ENCODE data around the gene TENM4. TPM values are rescaled to one million over a fixed set of nuclear protein-coding genes. Genes with fewer than 3 reads are reported as not detected.

Gene TENM4
- total RNA-seq, 4 donors from 2014 or later = 2.3 to 18.9 (median 4.5) TPM

DNA sequence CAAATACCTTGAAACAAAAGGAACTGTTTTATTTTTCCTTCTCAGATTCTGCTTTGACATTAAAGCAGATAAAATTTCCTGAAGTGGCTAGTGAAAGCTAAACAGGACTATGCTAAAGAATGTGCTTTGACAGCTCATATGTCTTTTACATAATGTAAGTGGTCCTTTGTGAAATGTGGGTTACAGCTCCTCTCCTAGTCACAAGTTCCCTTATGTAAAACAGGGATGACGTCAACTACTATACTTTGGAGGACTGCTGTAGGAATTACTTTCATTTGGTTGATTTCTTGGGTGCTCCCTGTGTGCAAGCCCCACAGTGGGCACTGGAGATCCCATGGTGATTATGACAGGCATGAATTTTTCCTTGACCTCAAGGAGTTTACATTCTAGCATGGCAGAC is 649.6 kb downstream of the TENM4 start:
- TF ChIP-seq, protein P1, sequence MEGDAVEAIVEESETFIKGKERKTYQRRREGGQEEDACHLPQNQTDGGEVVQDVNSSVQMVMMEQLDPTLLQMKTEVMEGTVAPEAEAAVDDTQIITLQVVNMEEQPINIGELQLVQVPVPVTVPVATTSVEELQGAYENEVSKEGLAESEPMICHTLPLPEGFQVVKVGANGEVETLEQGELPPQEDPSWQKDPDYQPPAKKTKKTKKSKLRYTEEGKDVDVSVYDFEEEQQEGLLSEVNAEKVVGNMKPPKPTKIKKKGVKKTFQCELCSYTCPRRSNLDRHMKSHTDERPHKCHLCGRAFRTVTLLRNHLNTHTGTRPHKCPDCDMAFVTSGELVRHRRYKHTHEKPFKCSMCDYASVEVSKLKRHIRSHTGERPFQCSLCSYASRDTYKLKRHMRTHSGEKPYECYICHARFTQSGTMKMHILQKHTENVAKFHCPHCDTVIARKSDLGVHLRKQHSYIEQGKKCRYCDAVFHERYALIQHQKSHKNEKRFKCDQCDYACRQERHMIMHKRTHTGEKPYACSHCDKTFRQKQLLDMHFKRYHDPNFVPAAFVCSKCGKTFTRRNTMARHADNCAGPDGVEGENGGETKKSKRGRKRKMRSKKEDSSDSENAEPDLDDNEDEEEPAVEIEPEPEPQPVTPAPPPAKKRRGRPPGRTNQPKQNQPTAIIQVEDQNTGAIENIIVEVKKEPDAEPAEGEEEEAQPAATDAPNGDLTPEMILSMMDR (IDR thresholded peaks at IDR 0.05) = no peak
- no peak for DNase-seq (ENCODE audit: low spot score)
- no peak for ATAC-seq (ENCODE audit: low FRiP score)

DNA sequence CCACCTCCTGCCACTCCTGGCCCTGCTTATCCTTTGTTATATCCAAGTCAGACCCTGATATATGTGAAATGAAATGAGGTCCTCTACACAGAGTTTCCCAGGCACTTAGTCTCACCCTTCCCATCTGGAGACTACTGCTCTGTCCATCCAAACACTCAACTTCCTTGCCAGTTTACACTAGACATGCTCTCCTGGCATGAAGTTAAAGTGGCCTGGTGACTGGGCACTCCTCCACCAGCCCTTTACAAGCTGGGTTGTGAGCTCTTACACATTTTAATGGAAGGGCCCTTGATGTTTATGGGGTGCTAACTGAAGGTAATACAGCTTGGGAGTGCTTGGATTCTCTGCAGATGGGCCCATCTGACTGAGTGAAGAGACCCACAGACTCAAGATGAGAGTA is 650.0 kb downstream of the TENM4 start:
- ATAC-seq (ENCODE audit: low FRiP score) (no peak), DNase-seq (ENCODE audit: low spot score) (no peak)
- TF ChIP-seq, protein P1 (IDR thresholded peaks at IDR 0.05) = no peak

DNA sequence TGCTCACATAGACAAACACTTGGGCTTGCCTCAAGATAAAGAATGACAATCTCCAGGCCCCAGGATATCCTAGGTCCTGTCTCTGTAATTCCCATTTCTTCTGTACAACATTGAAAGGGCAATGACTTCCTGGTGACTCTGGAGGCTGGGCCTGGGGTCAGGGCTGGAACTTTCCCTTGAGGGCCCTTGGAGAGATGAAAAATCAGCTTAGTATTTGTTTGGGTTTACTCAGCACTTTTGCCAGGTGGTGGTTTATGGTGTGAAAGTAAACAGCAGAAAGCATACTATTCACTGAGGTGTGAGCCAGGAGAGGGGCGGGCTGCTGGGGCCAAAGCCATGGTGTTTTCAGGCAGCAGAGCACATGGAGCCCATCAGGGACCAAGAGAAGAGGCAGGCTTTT is 651.5 kb downstream of the TENM4 start:
- no peak for ATAC-seq (ENCODE audit: low FRiP score)
- TF ChIP-seq, protein P1 (IDR thresholded peaks at IDR 0.05) = no peak
- no peak for DNase-seq (ENCODE audit: low spot score)

DNA sequence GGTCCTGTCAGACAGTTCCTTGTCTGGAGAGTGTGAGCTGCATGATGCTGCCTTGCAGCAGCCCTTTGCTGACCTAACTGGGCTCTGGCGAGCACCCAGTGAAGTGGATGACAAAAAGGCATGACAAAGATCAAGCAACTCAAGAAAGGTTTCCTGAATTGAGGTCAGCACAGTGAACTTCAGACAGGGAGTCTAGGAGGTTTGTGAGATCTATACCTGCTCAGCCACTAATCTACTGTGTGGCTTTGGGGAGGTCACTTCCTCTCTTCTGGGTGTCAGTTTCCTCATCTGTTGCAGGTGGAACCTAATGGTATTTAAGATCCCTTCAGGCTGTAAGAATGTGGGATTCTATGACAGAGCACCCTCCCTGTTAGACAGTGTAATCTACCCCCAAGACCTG is 652.3 kb downstream of the TENM4 start:
- ATAC-seq (ENCODE audit: low FRiP score) (no peak), DNase-seq (ENCODE audit: low spot score) (no peak)
- TF ChIP-seq, protein P1 (IDR thresholded peaks at IDR 0.05) = no peak

DNA sequence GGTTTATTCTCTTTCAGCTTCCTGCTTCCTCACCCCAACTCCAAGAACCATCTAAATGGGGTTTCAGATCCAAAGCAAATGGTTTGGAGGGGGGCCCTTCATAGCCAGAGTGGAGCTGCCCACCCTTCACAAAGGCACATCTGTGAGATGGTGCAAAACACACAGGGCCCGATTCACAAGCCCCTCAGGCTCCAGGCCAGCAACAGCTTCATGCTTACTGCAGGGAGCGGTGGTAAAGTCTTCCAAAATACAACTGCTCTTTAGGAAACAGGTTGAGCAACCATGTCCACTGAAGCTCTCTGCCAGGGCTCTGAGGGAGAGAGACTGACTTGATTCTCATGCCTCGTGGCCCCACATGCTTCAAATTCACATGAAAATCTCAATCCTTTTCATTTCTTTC is 653.1 kb downstream of the TENM4 start:
- no peak for DNase-seq (ENCODE audit: low spot score)
- ATAC-seq (ENCODE audit: low FRiP score) = no peak
- TF ChIP-seq, protein P1 (IDR thresholded peaks at IDR 0.05) = no peak

DNA sequence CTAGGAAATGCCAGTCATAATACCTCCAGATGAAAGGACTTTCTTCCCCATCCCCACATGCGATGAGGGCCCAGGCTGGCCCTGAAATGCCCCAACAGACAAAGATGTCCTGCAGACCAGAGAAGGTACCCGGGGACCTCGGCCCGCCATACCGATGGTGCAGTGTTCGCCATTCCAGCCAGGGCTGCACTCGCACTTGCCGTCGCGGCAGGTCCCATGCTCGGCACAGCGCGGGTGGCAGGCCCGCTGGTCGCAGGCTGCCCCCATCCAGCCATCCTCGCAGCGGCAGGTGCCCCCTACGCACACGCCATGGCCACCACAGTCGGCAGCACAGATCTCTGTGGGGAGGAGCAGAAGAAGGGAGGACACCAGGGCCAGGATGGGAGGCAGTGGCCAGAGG is 654.1 kb downstream of the TENM4 start:
- DNase-seq (ENCODE audit: low spot score) (no peak), ATAC-seq (ENCODE audit: low FRiP score) (no peak)
- TF ChIP-seq, protein P1 (IDR thresholded peaks at IDR 0.05) = no peak

DNA sequence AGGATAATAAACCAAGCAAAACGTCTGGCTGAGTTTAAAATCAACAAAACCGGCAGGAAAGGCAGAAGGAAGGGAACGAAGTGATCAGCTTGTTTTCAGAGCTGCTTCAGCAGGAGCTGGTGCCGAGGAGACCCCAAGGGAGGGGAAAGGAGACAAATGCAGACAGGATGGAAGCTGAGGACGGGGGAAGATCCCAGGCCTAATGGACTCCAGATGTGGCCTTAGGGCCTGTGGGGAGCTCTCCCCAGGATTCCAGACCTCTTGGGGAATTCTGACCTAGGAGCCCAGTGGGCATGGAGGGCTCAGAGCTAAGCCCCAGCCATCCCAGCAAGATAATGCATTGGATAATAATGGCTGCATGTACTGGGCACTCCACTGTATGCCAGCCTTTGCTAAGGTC is 654.7 kb downstream of the TENM4 start:
- DNase-seq (ENCODE audit: low spot score) = no peak
- ATAC-seq (ENCODE audit: low FRiP score) = no peak

More for the DNA sequence above, 654.7 kb downstream of the TENM4 start:
- TF ChIP-seq, protein P1 (IDR thresholded peaks at IDR 0.05) = no peak

Data from omental fat pad (tissue), 4 donors.